HG03558 (cell line): ENCODE measurements around the gene DSTN.

Source experiments
- ATAC-seq: cut with Tn5 transposase; IDR thresholded peaks from one replicate; pipeline ENCODE4 v1.9.1; 2021; ENCODE audit warnings: moderate number of reproducible peaks; ENCODE audit not compliant: unreplicated experiment; ENCODE audit errors: extremely low read depth

Gene DSTN

DNA sequence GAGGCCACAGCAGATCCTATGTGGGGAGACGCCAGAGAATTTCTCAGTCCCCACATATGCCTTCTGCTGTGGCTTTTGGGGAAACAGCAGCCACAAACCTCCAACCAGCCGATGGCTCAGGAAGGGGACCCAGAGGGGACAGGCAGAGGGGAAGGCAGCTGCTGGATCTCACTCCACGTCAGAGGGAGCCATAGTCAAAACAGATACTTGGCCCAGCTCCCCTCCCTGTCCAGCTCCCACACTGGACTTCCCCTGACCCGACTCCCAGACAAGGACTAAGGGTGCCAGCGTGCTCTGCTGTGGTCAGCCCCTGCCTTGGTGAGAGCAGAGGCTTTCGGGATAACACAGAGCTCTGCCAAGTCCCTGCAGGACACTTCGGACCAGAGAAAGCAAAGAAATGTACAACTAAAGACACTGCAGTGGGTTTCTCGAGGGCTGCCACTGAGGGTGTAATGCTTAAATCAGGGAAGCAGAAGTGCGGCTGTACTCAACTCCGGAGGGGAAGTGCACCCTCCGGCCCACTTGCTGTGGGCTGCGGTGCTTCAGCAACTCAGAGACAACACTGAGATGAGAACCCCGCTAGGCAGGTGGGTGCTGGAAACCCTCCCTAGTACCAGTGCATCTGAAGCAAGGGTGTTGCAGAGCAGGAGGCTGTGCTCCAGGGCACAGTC is 64.9 kb downstream of the DSTN start:
- no peak for ATAC-seq

GRCh38 chr20:17635332-17636244 is 65.7 kb downstream of the DSTN start:
- no peak for ATAC-seq

DNA sequence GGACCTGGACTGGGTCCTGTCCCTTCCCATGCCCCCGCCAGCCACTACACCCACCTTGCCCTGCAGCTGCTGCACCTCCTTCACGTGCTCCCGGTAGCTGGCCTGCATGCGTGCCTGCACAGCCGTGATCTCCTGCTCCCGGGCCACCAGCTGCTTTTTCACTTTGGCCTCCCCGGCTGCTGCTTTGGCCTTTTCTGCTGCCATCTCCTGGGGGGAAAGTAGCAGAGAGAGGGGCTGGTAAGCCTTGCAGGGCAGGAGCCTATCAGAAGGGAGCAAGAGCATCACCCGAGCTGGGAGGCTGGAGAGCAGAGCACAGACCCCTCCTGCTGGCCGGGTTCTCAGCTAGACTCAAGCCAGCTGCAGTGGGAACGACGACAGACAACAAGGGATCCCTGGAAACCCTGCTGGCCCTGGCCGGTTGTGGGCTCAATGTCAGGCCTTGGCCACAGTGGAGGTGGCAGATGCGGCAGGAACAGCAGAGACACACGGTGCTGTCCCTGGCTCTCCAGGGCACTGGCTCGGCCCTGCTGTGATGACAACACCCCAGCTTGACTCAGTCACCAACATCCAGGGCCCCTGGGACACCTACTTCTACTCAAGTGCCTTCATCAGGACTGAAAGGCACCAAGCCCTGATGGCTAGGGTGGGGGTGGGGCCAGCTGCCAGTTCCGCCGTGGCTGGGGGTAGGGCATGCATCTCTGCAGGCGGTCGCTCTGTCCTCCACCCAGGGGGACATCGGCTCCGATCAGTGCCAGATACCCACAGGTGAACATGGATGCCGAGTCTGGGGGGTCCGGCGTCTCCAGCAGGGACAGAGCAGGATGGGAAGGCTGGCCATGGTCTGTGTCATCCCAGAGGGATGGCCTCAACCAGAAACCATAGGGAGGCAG is 66.9 kb downstream of the DSTN start:
- ATAC-seq, result no peak

- ATAC-seq, result no peak
These were observed 67.5 kb downstream of the DSTN start for GRCh38 chr20:17637413-17637780.

- no peak for ATAC-seq
These were observed 68.2 kb downstream of the DSTN start for GRCh38 chr20:17637985-17638640.

- no peak for ATAC-seq
These were observed 69.0 kb downstream of the DSTN start for GRCh38 chr20:17638835-17639407.

DNA sequence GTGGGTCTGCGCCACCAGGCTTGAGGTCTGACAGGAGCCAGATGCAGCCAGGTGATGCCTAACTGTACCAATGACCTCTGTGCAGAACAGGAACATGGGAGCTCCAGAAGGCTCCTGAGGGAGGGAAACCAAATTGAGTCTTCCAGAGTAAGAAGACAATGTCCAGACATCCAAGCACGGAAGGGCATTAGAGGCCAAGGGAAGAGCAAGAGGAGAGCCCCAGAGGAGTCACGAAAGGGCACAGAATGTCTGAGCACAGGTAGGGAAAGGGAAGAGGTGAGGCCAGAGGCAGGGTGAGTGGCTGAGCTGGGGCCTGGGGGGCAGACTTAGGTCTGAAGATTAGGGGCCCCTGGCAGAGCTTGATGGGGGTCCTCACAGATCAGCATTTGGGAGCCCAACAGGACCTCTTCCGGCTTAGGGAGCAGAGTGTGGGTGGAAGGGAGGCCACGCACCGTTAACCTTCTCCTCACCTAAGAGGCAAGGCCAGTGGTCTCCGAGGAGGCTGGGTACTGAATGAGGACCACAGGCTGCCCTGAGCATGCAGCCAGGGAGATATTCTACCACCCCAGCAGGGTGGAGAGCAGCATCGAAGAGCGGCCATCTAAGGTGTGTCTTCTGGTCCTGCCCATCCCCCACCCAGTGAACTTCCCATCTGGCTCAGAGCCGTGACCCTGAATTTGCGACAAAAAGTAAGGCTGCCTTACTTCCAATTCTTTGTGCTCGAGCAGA is 70.4 kb downstream of the DSTN start:
- no peak for ATAC-seq

DNA sequence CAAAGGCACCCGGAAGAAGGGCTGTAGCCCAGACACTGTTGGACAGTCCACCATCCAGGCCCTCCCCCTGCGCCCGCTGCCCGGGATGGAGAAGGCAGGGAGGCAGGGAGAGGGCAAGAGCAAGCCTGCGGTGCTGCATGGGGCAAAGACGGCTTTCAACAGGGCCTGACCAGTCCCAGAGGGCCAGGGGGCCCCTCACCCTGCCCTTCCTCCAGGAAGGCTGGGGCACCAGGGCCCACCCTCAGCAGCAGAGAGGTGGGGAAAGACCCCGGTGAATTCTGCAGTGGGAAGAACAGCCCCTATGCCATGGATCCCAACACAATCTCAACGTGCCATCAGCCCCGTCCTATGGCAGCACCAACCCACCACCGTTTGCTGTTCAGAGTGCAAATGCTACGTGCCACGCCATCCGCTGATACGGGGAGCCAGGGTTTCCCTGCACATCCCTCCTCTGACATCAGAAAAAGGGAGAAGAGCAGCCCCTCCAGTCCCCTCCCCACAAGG is 71.1 kb downstream of the DSTN start:
- no peak for ATAC-seq

DNA sequence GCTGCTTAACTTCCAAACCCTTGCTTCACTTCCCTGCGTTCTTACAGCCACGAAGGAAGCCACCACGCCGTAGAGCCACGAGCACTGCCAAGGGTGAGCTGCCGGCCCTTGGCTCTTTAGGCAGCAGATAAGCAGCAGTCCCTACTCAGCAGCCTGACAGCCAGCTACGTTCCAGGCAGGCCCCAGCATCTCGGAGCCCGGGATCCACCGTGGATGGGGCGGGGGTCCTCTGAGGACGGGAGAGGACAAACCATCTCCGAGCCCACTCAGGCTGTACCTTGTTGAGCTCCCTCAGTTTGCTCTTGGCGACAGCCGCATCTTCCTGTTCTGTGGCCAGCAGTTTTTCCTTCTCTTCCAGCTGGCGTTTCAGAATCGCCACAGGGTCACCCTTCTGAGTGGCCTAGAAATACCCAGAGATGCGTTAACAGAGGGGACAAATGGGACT is 71.7 kb downstream of the DSTN start:
- ATAC-seq, result no peak

- ATAC-seq, result no peak
These were observed 72.1 kb downstream of the DSTN start for GRCh38 chr20:17641993-17642392.

GRCh38 chr20:17642404-17643269 is 72.8 kb downstream of the DSTN start:
- no peak for ATAC-seq

DNA sequence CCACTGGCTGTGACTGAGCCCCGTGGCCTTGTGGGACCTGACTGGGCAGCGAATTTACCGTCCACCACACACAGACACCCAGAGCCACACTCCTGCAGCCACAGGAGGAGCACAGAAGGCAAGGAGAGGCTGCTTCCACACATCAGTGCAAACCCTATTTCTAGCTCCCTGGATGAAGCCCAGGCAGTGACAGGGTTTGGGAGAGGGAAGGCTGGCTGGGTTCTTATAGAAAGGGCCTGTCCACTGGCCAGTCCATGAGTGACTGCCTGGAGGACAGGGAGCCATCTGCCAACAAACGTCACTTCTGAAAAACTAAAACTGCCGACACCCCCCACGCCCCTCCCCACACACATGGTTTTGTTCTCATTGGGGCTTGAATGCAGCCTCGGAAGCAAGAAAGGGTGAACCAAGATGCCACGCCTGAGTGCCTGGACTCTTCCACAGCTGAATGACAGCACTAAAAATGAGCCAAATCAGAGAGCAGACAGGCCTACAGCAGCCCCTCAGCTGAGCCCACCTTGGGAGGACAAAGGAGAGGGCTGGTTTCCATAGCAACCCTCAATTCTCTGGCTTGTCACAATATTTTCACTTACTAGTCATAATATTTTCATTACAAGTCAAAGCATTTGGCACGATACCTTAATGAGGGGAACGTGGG is 73.8 kb downstream of the DSTN start:
- no peak for ATAC-seq

DNA sequence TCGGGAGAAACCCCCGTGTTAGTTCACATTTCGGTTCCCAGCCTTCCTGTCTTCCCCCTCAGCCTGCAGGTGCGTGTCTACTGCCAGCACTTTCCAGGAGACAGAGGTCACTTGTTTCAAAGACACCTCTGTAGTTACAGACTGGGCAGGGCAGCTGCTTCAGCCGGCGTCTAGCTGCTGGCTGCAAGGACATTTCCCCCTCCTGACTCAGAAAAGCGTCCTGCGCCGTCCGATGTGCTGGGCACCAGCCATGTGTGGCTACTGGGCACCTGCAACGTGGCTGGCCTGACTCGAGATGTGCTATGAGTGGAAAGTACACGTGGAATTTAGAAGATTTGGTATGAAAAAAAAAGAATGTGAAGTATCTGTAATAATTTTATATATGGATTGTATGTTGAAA is 74.6 kb downstream of the DSTN start:
- ATAC-seq, result no peak

DNA sequence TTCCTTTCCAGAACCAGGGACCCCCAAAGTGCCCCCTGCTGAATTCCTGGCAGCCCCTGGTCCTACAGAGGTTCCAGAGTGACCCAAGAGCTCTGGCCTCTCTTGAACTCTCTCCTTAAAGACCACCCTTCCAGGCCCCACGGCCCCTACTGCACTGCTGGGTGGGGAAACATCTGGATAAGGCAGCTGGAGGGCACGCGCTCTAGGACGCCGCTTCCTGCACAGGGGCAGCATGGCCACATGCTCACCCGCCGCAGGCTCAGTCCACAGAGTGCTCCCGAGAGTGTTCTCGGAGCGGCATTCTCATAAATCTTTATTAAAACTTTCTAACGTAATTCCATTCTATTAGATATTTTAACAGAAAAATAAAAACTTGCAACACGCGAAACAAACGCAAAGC is 75.1 kb downstream of the DSTN start:
- no peak for ATAC-seq

GRCh38 chr20:17645546-17646208 is 75.8 kb downstream of the DSTN start:
- ATAC-seq, result no peak

GRCh38 chr20:17646209-17646960 is 76.5 kb downstream of the DSTN start:
- ATAC-seq, result no peak
